ENCODE data around the gene CERS6.

GRCh38 chr2:168730344-168730743 lies 274.3 kb downstream of the CERS6 start:
- no peak for TF ChIP-seq POLR2AphosphoS5 (IDR thresholded peaks at IDR 0.05; ENCODE audit: low read depth, low read length)
- no peak for TF ChIP-seq CTCF (IDR thresholded peaks at IDR 0.05)
- TF ChIP-seq, protein P1, sequence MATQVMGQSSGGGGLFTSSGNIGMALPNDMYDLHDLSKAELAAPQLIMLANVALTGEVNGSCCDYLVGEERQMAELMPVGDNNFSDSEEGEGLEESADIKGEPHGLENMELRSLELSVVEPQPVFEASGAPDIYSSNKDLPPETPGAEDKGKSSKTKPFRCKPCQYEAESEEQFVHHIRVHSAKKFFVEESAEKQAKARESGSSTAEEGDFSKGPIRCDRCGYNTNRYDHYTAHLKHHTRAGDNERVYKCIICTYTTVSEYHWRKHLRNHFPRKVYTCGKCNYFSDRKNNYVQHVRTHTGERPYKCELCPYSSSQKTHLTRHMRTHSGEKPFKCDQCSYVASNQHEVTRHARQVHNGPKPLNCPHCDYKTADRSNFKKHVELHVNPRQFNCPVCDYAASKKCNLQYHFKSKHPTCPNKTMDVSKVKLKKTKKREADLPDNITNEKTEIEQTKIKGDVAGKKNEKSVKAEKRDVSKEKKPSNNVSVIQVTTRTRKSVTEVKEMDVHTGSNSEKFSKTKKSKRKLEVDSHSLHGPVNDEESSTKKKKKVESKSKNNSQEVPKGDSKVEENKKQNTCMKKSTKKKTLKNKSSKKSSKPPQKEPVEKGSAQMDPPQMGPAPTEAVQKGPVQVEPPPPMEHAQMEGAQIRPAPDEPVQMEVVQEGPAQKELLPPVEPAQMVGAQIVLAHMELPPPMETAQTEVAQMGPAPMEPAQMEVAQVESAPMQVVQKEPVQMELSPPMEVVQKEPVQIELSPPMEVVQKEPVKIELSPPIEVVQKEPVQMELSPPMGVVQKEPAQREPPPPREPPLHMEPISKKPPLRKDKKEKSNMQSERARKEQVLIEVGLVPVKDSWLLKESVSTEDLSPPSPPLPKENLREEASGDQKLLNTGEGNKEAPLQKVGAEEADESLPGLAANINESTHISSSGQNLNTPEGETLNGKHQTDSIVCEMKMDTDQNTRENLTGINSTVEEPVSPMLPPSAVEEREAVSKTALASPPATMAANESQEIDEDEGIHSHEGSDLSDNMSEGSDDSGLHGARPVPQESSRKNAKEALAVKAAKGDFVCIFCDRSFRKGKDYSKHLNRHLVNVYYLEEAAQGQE (IDR thresholded peaks at IDR 0.05; ENCODE audit: insufficient read depth in 1 of 2, low read depth in 2 of 2, low read length in 1 of 2) = no peak
- no peak for TF ChIP-seq SIN3A (IDR thresholded peaks at IDR 0.05; ENCODE audit: borderline replicate concordance, insufficient read depth, low read depth, low read length)
